GM12878 (cell line): ENCODE measurements around the gene WHRN. TPM values are rescaled to one million over a fixed set of nuclear protein-coding genes. Genes with fewer than 3 reads are reported as not detected.

Experiments used
- ATAC-seq: fragments of 200-7000 bp; cut with Tn5 transposase; 3 replicates; pipeline ENCODE4 v1.9.1; 2020; ENCODE audit warnings: mild to moderate bottlenecking, moderate library complexity
- BruUV-seq: library from RNA; stranded (reverse); fragments of 400-500 nt; replicated peaks from 2 replicates; lab custom pipeline; 2021; lab: Mats Ljungman, UMichigan
- CTCF ChIA-PET: fragments of 300-600 bp; sonication (Branson Sonifier 250); formaldehyde crosslinking; extraction: SDS; loops from one replicate; lab custom pipeline; 2021; ENCODE audit warnings: inconsistent platforms; lab: Yijun Ruan, JAX
- POLR2A ChIA-PET: fragments of 350-600 bp; formaldehyde crosslinking; extraction: SDS; loops from one replicate; lab custom pipeline; 2021; ENCODE audit warnings: inconsistent platforms; lab: Charles Lee
- RAD21 ChIA-PET: fragments of 300-600 bp; sonication (Branson Sonifier 250); formaldehyde crosslinking; loops from one replicate; lab custom pipeline; 2023; ENCODE audit warnings: antibody characterized with exemption; ENCODE audit not compliant: unreplicated experiment; lab: Charles Lee
- SMC1A ChIA-PET: fragments of 300-600 bp; sonication (Branson Sonifier 250); formaldehyde crosslinking; loops from one replicate; lab custom pipeline; 2023; ENCODE audit not compliant: unreplicated experiment, uncharacterized antibody; lab: Charles Lee
- DNase-seq: peaks from one replicate; pipeline ENCODE4 v3.0.0-alpha.2; 2011; ENCODE audit warnings: low read depth, low spot score
- FAIRE-seq: peaks from 3 replicates; lab custom pipeline; 2011; peaks lifted over from hg19 to GRCh38; lab: Jason Lieb, UNC
- H2AFZ ChIP-seq: 2 replicates; pipeline ENCODE4 v1.6.0; 2011; ENCODE audit warnings: low read depth, low read length, control low read depth; ENCODE audit not compliant: control insufficient read depth
- H3K27ac ChIP-seq: 2 replicates; pipeline ENCODE4 v1.5.1; 2011; ENCODE audit warnings: control low read depth; ENCODE audit not compliant: control insufficient read depth, insufficient read depth
- H3K27me3 ChIP-seq, 2 experiments: replicated peaks in 1 of 2; 2 replicates each; pipeline versions ENCODE4 v1.6.0 to v1.6.1; 2011; ENCODE audit warnings: low read length in 1 of 2; ENCODE audit not compliant: control insufficient read depth in 2 of 2, insufficient read depth in 2 of 2
- H3K36me3 ChIP-seq, 2 experiments: 2 replicates each; pipeline ENCODE4 v1.5.1; 2011; ENCODE audit warnings: low read length in 1 of 2; ENCODE audit not compliant: control insufficient read depth in 2 of 2, insufficient read depth in 2 of 2
- H3K4me1 ChIP-seq: 2 replicates; pipeline ENCODE4 v1.6.1; 2011; ENCODE audit warnings: mild to moderate bottlenecking, low read length, moderate library complexity, mixed read lengths; ENCODE audit not compliant: control insufficient read depth, insufficient read depth
- H3K4me2 ChIP-seq: 2 replicates; pipeline ENCODE4 v1.6.0; 2011; ENCODE audit warnings: control low read depth; ENCODE audit not compliant: control insufficient read depth, insufficient read depth
- H3K4me3 ChIP-seq: fragments of 200-600 bp; sonication (generic); 2 replicates; pipeline ENCODE4 v1.5.1; 2016
- H3K79me2 ChIP-seq: 2 replicates; pipeline ENCODE4 v1.6.0; 2011; ENCODE audit warnings: low read length; ENCODE audit not compliant: control insufficient read depth, insufficient read depth
- H3K9ac ChIP-seq: 2 replicates; pipeline ENCODE4 v1.8.0; 2011; ENCODE audit warnings: low read length, control low read depth, mixed read lengths; ENCODE audit not compliant: control insufficient read depth, insufficient read depth
- H3K9me3 ChIP-seq: replicated peaks from 3 replicates; pipeline ENCODE4 v1.5.1; 2011; ENCODE audit warnings: mild to moderate bottlenecking, low read length; ENCODE audit not compliant: control insufficient read depth, insufficient read depth
- H4K20me1 ChIP-seq: 2 replicates; pipeline ENCODE4 v1.6.0; 2011; ENCODE audit not compliant: control insufficient read depth, insufficient read depth
- BHLHE40 ChIP-seq, 2 experiments: fragments of 450-650 bp in 1 of 2; IDR thresholded peaks; 2 replicates each; pipeline ENCODE4 v1.6.1; 2011 to 2017; ENCODE audit warnings: low read depth in 2 of 2, borderline replicate concordance in 1 of 2, improper control_type of control experiment in 1 of 2, low read length in 1 of 2, mild to moderate bottlenecking in 1 of 2
- MXI1 ChIP-seq: fragments of 150-350 bp; IDR thresholded peaks from 2 replicates; pipeline ENCODE4 v1.6.1; 2011; ENCODE audit warnings: low read depth, mild to moderate bottlenecking, inconsistent platforms, low read length, improper control_type of control experiment
- RUNX3 ChIP-seq: IDR thresholded peaks from 2 replicates; pipeline ENCODE4 v1.6.1; 2012; ENCODE audit warnings: low read length, inconsistent platforms
- WGBS: methylation state at CpG from one replicate; pipeline ENCODE4 v1.1.6; 2016; ENCODE audit warnings: low lambda C conversion rate; ENCODE audit not compliant: insufficient replicate concordance, insufficient coverage; ENCODE audit errors: missing lambda C conversion rate; 5-methylcytosine and 5-hydroxymethylcytosine counted together
- in situ Hi-C: fragments of 300-500 bp; cut with MboI; formaldehyde crosslinking; loops from 9 replicates; pipeline ENCODE4 v1.14.3; 2018; ENCODE audit warnings: mixed read lengths
- intact Hi-C: fragments of 100-400 bp; cut with micrococcal nuclease; formaldehyde crosslinking; loops from one replicate; pipeline ENCODE4 v1.14.2; 2022; ENCODE audit not compliant: unreplicated experiment
- polyA plus RNA-seq, 11 experiments: library from polyadenylated mRNA; depleted of rRNA in 4 of 11; unstranded in 6 of 11; stranded (reverse) in 5 of 11; fragments of >200 nt; fragmentation: Nextera tagmentation in 4 of 11; fragmentation: Illumina TruSeq in 1 of 11; extraction: Ambion mirVana in 4 of 11; extraction: Trizol in 1 of 11; gene quantifications; 1 replicate in 1 of 11; 2 replicates in 10 of 11; pipeline versions ENCODE4 v1.2.1 to v1.2.3, GENCODE V29; 2011 to 2016; ENCODE audit warnings: inconsistent platforms in 2 of 11, missing spikeins in 2 of 11, low read depth in 1 of 11
- total RNA-seq, 4 experiments: library from RNA; depleted of rRNA in 3 of 4; stranded (reverse); fragments of >200 nt in 3 of 4; fragmentation: Illumina TruSeq in 1 of 4; extraction: Trizol in 1 of 4; gene quantifications; 2 replicates each; pipeline versions ENCODE4 v1.2.1 to v1.2.3, GENCODE V29; 2013 to 2021
- TF ChIP-seq, protein P1 (sequence below): fragments of 450-650 bp; IDR thresholded peaks from 2 replicates; pipeline ENCODE4 v1.6.1; 2017; ENCODE audit warnings: mild to moderate bottlenecking
- TF ChIP-seq, protein P2 (sequence below): IDR thresholded peaks from 2 replicates; pipeline ENCODE4 v1.6.1; 2011; ENCODE audit warnings: borderline replicate concordance, low read depth, mild to moderate bottlenecking, moderate library complexity, low read length; ENCODE audit not compliant: insufficient read depth, poor library complexity, severe bottlenecking

Gene WHRN
- total and polyA plus RNA-seq, 10 of the 15 experiments (the other 5 are each of a cell fraction or from before 2014, with no cell fraction given), result 0.04 to 18.2 (median 0.68) TPM; not detected in 1

DNA sequence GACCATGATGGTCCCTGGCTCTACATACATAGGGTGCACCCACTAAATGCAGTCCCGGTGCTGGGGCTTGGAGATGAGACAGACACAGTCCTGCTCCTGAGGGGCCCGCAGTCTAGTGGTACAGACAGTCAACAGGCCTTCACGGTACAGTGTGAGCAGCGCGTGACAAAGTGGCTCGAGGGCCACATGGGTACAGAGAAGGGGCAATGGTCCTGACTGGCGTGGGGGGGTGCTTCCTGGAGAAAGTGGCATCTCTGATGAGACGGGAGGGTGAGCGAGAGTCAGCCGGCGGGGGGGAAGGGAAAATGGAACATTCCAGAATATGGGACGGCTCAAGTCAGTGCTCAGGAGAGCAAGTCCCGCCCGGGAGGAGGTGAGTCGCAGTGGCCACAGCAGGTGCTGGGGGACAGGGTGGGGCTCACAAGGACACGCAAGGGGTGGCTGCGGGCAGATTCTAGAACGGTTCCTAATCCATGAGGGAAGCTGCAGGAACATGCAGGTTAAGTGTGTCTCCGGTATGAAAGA, 38.0 kb downstream of the WHRN start (continued):
- TF ChIP-seq, protein P1, sequence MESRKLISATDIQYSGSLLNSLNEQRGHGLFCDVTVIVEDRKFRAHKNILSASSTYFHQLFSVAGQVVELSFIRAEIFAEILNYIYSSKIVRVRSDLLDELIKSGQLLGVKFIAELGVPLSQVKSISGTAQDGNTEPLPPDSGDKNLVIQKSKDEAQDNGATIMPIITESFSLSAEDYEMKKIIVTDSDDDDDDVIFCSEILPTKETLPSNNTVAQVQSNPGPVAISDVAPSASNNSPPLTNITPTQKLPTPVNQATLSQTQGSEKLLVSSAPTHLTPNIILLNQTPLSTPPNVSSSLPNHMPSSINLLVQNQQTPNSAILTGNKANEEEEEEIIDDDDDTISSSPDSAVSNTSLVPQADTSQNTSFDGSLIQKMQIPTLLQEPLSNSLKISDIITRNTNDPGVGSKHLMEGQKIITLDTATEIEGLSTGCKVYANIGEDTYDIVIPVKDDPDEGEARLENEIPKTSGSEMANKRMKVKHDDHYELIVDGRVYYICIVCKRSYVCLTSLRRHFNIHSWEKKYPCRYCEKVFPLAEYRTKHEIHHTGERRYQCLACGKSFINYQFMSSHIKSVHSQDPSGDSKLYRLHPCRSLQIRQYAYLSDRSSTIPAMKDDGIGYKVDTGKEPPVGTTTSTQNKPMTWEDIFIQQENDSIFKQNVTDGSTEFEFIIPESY, result no peak

DNA sequence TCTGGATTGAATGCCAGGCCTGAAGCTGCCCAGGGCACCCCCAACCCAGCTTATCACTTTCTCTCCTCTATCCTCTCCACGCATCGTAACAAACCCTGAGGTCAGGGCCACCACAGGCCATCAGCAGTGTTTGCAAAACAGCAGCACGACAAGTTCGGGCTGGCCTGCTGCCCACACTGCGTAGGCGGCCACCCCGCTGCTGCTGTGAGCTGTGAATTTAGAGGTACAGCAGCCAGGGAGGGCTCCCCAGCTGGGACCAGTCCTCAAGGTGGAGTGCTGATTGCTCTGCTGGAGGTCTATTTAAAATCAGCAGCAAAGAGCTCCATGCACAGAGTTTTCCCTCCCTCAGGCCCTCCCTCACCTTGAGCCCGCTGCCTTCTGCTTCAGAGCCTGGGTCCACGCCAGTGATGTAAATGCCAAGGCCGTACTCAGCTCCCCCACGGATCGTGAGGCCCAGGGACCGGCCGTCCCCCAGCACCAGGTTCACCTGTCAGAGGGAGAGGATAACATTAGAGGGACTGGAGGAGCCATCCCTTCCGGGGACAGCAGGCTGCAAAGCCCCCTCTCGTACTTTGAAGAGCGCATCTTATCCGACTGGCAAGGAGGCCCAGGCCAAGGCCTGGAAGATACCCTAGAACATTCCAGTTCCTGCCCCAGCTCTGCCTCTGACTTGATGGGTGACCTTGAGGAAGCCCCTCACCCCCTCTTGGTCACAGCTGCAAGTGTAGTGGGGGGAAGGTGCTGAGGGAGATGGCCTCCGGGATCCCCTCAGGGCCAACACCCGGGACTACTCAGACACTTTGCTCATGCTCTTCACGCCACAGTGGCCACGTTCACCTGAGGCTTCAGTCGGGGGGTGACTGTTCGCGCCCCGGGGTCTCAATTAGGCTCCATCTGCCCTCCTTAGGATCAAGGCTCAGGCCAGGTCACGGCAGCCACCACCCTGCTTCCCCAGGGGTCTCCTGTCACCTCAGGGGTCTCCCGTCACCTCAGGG, 39.1 kb downstream of the WHRN start:
- ATAC-seq, result no peak; the same call in 2 of the 3 replicates
- FAIRE-seq, result no peak
- SMC1A ChIA-PET, result no interaction called here
- no peaks in the 10 kb centered on the region for H3K79me2 ChIP-seq
- peaks cover 0 to 2% of the 10 kb centered on the region in 2 experiments; a peak in 2 of 4 replicates for H3K27me3 ChIP-seq
- no peaks in the 10 kb centered on the region for H3K4me1 ChIP-seq
- no peak overlapping the region for H3K27ac ChIP-seq
- no peak overlapping the region for H2AFZ ChIP-seq
- no peak overlapping the region for H3K9ac ChIP-seq
- H3K9me3 ChIP-seq, result no peaks in the 10 kb centered on the region; the same call in 2 of the 3 replicates
- no peak for TF ChIP-seq MXI1
- TF ChIP-seq RUNX3, result peak; percentile 16; the same call in 1 of the 2 replicates
- TF ChIP-seq, protein P2, sequence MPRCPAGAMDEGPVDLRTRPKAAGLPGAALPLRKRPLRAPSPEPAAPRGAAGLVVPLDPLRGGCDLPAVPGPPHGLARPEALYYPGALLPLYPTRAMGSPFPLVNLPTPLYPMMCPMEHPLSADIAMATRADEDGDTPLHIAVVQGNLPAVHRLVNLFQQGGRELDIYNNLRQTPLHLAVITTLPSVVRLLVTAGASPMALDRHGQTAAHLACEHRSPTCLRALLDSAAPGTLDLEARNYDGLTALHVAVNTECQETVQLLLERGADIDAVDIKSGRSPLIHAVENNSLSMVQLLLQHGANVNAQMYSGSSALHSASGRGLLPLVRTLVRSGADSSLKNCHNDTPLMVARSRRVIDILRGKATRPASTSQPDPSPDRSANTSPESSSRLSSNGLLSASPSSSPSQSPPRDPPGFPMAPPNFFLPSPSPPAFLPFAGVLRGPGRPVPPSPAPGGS, result no peak
- 0 out of 4 replicates have a peak, but pooled peaks of 1 of the 2 experiments have one; percentile 5 for TF ChIP-seq BHLHE40 (IDR thresholded peaks at IDR 0.05; ENCODE audit: borderline replicate concordance in 1 of 2, low read depth in 2 of 2, low read length in 1 of 2)
- no peaks in the 10 kb centered on the region; a peak in 1 of 4 replicates for H3K36me3 ChIP-seq
- H3K4me2 ChIP-seq, result no peak overlapping the region
- POLR2A ChIA-PET, result no interaction called here
- no TSS peak for BruUV-seq
- no peak overlapping the region for H3K4me3 ChIP-seq
- CTCF ChIA-PET, result no interaction called here
- no peak for DNase-seq
- WGBS, result 68% methylated on average over 28 of the region's 28 CpGs
- H4K20me1 ChIP-seq, result no peaks in the 10 kb centered on the region
- in situ Hi-C loops, result no loop called here
- intact Hi-C loops, result no loop called here
- RAD21 ChIA-PET, result no interaction called here
